SJSA1 (cell line): Measurements from ENCODE around the gene C11orf98. TPM values are rescaled to one million over a fixed set of nuclear protein-coding genes. Genes with fewer than 3 reads are reported as not detected.
A peak's percentile ranks its signal among the peaks of the same experiment; 100 is the strongest.
"Not testable (repeated sequence)": the region's sequence is repeated elsewhere in the genome, so short reads cannot be mapped to it uniquely, and the experiment has no call there.

Experiments used
- DNase-seq, 2 experiments: peaks; one replicate each; pipeline ENCODE4 v3.0.0-alpha.2; 2015 to 2020; ENCODE audit warnings: low spot score in 2 of 2, low read depth in 1 of 2
- H3K27ac ChIP-seq: fragments of 250-450 bp; sonication (Bioruptor Pico); 2 replicates; pipeline ENCODE4 v1.5.1; 2020; ENCODE audit warnings: mild to moderate bottlenecking, moderate library complexity
- H3K27me3 ChIP-seq: fragments of 250-450 bp; sonication (Bioruptor Pico); replicated peaks from 2 replicates; pipeline ENCODE4 v1.5.1; 2020; ENCODE audit warnings: mild to moderate bottlenecking, moderate library complexity
- H3K36me3 ChIP-seq: fragments of 250-450 bp; sonication (Bioruptor Pico); 2 replicates; pipeline ENCODE4 v1.5.1; 2020; ENCODE audit warnings: mild to moderate bottlenecking
- H3K4me1 ChIP-seq: fragments of 250-450 bp; sonication (Bioruptor Pico); replicated peaks from 2 replicates; pipeline ENCODE4 v1.6.1; 2021; ENCODE audit warnings: mild to moderate bottlenecking
- H3K4me3 ChIP-seq: fragments of 250-450 bp; sonication (Bioruptor Pico); 2 replicates; pipeline ENCODE4 v1.5.1; 2020; ENCODE audit warnings: mild to moderate bottlenecking
- H3K9me3 ChIP-seq: fragments of 250-450 bp; sonication (Bioruptor Pico); replicated peaks from 2 replicates; pipeline ENCODE4 v1.5.1; 2020; ENCODE audit warnings: mild to moderate bottlenecking
- total RNA-seq: library from RNA; depleted of rRNA; stranded (reverse); fragments of >200 nt; shearing (Covaris generic); gene quantifications from 2 replicates; pipeline ENCODE4 v1.2.3, GENCODE V29; 2014

Gene C11orf98
- total RNA-seq, 1 experiment from 2014 or later, result 103 TPM

- Histone ChIP-seq H3K4me3 (peak overlapping the region; percentile 95), H3K9me3 (no peaks in the 10 kb centered on the region; the same call in 1 of the 2 replicates), H3K36me3 (peaks cover 35% of the 10 kb centered on the region), H3K4me1 (peaks cover 7% of the 10 kb centered on the region), H3K27me3 (no peaks in the 10 kb centered on the region), H3K27ac (peak overlapping the region; percentile 59)
- DNase-seq, result no peak
These were observed 12.6 kb downstream of the C11orf98 start for GRCh38 chr11:62652161-62653006.

- not testable (repeated sequence) for H3K9me3 ChIP-seq, H3K27me3 ChIP-seq, DNase-seq, H3K4me3 ChIP-seq, H3K27ac ChIP-seq
- peaks cover 16% of the 10 kb centered on the region for H3K4me1 ChIP-seq
- H3K36me3 ChIP-seq, result peaks cover 49% of the 10 kb centered on the region
These were observed 14.7 kb downstream of the C11orf98 start for GRCh38 chr11:62650283-62650682.

DNA sequence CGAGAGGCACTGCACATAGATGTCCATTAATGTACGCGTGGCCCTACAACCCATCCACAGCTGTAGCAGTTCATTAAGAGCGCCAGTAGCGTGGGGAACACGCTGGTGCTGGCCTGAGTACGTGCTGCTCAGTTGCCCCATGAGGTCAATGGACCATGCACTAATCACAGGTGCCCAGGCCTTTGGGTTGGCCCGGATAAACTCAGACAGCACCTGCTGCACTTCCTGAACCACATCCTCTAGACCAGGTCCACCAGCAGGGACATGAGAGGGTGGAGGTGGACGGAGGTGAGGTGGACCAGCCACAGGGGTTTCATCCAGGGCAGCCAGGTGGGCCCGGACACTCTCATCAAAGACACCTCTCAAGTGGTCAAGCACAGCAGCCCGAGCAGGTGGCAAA lies 15.5 kb downstream of the C11orf98 start:
- Histone ChIP-seq H3K27me3 (no peaks in the 10 kb centered on the region), H3K36me3 (peaks cover 56% of the 10 kb centered on the region), H3K9me3 (no peaks in the 10 kb centered on the region; the same call in 1 of the 2 replicates), H3K27ac (no peak overlapping the region), H3K4me3 (no peak overlapping the region), H3K4me1 (peaks cover 20% of the 10 kb centered on the region)
- no peak for DNase-seq

DNA sequence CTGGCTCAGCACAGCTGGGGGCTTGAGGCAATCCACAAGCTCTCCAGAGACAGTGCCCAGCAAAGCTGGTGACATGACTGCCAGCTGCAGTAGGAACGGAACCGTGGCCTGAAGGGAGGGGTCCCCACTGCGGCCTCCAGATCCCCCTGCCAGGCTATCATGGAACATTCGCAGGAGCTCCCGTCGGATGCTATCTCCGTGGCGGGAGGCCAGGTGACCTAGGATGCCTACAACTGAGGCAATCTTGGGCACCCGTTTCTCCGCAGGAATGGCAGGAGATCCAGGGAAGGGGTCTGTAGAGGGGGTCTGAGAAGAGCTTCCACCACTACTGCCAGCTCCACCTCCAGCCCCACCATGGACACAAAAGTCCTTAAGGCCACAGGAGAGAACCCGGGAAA lies 16.0 kb downstream of the C11orf98 start:
- peaks cover 15% of the 10 kb centered on the region for H3K4me1 ChIP-seq
- H3K9me3 ChIP-seq, result no peaks in the 10 kb centered on the region; the same call in 1 of the 2 replicates
- peaks cover 61% of the 10 kb centered on the region for H3K36me3 ChIP-seq
- no peaks in the 10 kb centered on the region for H3K27me3 ChIP-seq
- H3K4me3 ChIP-seq, result no peak overlapping the region
- H3K27ac ChIP-seq, result no peak overlapping the region
- no peak for DNase-seq

- Histone ChIP-seq H3K9me3 (no peaks in the 10 kb centered on the region; the same call in 1 of the 2 replicates), H3K27me3 (no peaks in the 10 kb centered on the region), H3K36me3 (peaks cover 67% of the 10 kb centered on the region), H3K4me1 (peaks cover 15% of the 10 kb centered on the region), H3K27ac (no peak overlapping the region), H3K4me3 (no peak overlapping the region)
- no peak for DNase-seq
These were observed 16.6 kb downstream of the C11orf98 start for GRCh38 chr11:62648185-62648966.

- Histone ChIP-seq H3K36me3 (peaks cover 71% of the 10 kb centered on the region), H3K4me3 (no peak overlapping the region), H3K9me3 (no peaks in the 10 kb centered on the region), H3K27ac (no peak overlapping the region), H3K27me3 (no peaks in the 10 kb centered on the region), H3K4me1 (peaks cover 15% of the 10 kb centered on the region)
- no peak for DNase-seq
These were observed 17.4 kb downstream of the C11orf98 start for GRCh38 chr11:62647609-62648005.

GRCh38 chr11:62646825-62647608 lies 18.0 kb downstream of the C11orf98 start:
- no peak overlapping the region for H3K27ac ChIP-seq
- no peaks in the 10 kb centered on the region for H3K9me3 ChIP-seq
- peaks cover 77% of the 10 kb centered on the region for H3K36me3 ChIP-seq
- peaks cover 15% of the 10 kb centered on the region for H3K4me1 ChIP-seq
- no peak overlapping the region for H3K4me3 ChIP-seq
- H3K27me3 ChIP-seq, result no peaks in the 10 kb centered on the region
- DNase-seq, result no peak

- Histone ChIP-seq H3K27me3 (no peaks in the 10 kb centered on the region), H3K36me3 (peaks cover 80% of the 10 kb centered on the region), H3K4me3 (peak within 1 kb of the TSS; percentile 77), H3K27ac (peak within 1 kb of the TSS; percentile 67), H3K9me3 (no peaks in the 10 kb centered on the region), H3K4me1 (peaks cover 15% of the 10 kb centered on the region)
- peak; percentile 96 to 100 for DNase-seq
These were observed 18.8 kb downstream of the C11orf98 start, which contains the start of gene GANAB for GRCh38 chr11:62645946-62646824. GANAB (minus strand) TSS chr11:62646613; CDS start chr11:62646599, 14 bp downstream.

DNA sequence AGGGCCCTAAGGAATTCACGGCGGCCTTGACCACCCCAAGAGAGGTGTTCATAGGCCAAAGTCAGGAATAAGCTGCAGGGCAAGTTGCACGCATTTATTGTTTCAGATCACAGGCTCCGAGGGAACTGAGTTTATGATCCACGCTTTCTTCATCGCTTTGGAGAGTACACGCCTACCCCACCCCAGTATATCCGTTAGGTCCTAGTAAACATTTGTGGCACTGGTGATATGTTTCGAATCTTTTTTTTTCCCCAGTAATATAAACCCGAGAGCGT lies 19.4 kb downstream of the C11orf98 start:
- Histone ChIP-seq H3K9me3 (no peaks in the 10 kb centered on the region), H3K27me3 (no peaks in the 10 kb centered on the region), H3K27ac (peak overlapping the region; percentile 67; the same call in 1 of the 2 replicates), H3K36me3 (peaks cover 82% of the 10 kb centered on the region), H3K4me1 (peaks cover 15% of the 10 kb centered on the region), H3K4me3 (peak overlapping the region; percentile 77)
- no peak for DNase-seq

- Histone ChIP-seq H3K27me3 (no peaks in the 10 kb centered on the region), H3K4me1 (peaks cover 15% of the 10 kb centered on the region), H3K36me3 (peaks cover 77% of the 10 kb centered on the region), H3K4me3 (no peak overlapping the region), H3K27ac (no peak overlapping the region), H3K9me3 (no peaks in the 10 kb centered on the region)
- DNase-seq, result no peak
These were observed 20.8 kb downstream of the C11orf98 start for GRCh38 chr11:62644220-62644619.

GRCh38 chr11:62632492-62632891 lies 32.5 kb downstream of the C11orf98 start:
- no peaks in the 10 kb centered on the region for H3K4me1 ChIP-seq
- H3K36me3 ChIP-seq, result peaks cover 100% of the 10 kb centered on the region
- no peaks in the 10 kb centered on the region for H3K9me3 ChIP-seq

DNA sequence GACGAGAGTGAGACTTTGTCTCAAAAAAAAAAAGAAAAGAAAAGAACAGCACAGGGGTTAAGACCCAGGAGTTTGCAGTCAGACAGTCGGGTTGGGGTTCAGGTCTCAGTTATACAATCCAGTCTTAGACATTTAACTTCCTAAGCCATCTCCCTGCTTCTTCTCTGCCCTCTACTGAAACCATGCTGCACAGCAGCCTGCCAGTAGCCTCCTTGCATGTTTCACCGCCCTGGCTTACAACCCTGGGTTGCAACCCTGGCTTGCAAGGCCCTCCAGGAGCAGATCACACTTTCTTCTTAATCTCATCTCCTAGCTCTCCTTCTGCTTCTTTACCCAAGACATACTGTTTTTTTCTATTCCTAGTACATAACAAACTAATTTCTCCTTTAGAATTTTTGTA lies 37.3 kb downstream of the C11orf98 start:
- H3K27me3 ChIP-seq, result no peaks in the 10 kb centered on the region
- DNase-seq, result no peak
- no peak overlapping the region for H3K27ac ChIP-seq
- peaks cover 84% of the 10 kb centered on the region for H3K36me3 ChIP-seq
- H3K4me1 ChIP-seq, result no peaks in the 10 kb centered on the region
- no peak overlapping the region for H3K4me3 ChIP-seq
- no peaks in the 10 kb centered on the region for H3K9me3 ChIP-seq

More at GRCh38 chr11:62632492-62632891, 32.5 kb downstream of the C11orf98 start:
- no peak overlapping the region for H3K27ac ChIP-seq
- H3K4me3 ChIP-seq, result no peak overlapping the region
- no peak for DNase-seq
- no peaks in the 10 kb centered on the region for H3K27me3 ChIP-seq
